Peyer's patch (tissue), 4 donors: ENCODE data around the gene ARMH3. TPM values are rescaled to one million over a fixed set of nuclear protein-coding genes. Genes with fewer than 3 reads are reported as not detected.

ENCODE experiments used
- DNase-seq, 3 donors: peaks; one replicate each; pipeline ENCODE4 v3.0.0-alpha.2; 2017 to 2019
- H3K27ac ChIP-seq, 4 donors: fragments of 200-600 bp; sonication (generic); one replicate each; pipeline ENCODE4 v1.5.1; 2016 to 2019
- H3K27me3 ChIP-seq, 2 donors: fragments of 200-600 bp; sonication (generic); one replicate each; pipeline ENCODE4 v1.5.1; 2019
- H3K36me3 ChIP-seq, 3 donors: fragments of 200-600 bp; sonication (generic); one replicate each; pipeline ENCODE4 v1.5.1; 2016 to 2019
- H3K4me1 ChIP-seq, 4 donors: fragments of 200-600 bp; sonication (generic); one replicate each; pipeline ENCODE4 v1.5.1; 2016 to 2019
- H3K4me3 ChIP-seq, 4 donors: fragments of 200-600 bp; sonication (generic); 1 replicate in 3 of 4; 2 replicates in 1 of 4; pipeline ENCODE4 v1.5.1; 2016 to 2019; ENCODE audit warnings: mild to moderate bottlenecking in 1 of 4
- H3K9me3 ChIP-seq, 4 donors: fragments of 200-600 bp; sonication (generic); one replicate each; pipeline ENCODE4 v1.5.1; 2016 to 2019; ENCODE audit warnings: mild to moderate bottlenecking in 1 of 4
- POLR2A ChIP-seq, 2 donors: fragments of 450-650 bp; IDR thresholded peaks; one replicate each; pipeline ENCODE4 v1.5.1; 2017; ENCODE audit warnings: antibody characterized with exemption in 2 of 2, mild to moderate bottlenecking in 2 of 2, moderate library complexity in 2 of 2
- total RNA-seq, 4 donors: library from RNA; depleted of rRNA; stranded (reverse); fragments of >200 nt; gene quantifications; one replicate each; pipeline ENCODE4 v1.1.0, GENCODE V29; 2016
- TF ChIP-seq, protein P1 (sequence below), 6 experiments: fragments of 450-650 bp in 4 of 6; fragments of 200-600 bp in 2 of 6; sonication (generic) in 1 of 6; IDR thresholded peaks; one replicate each; pipeline ENCODE4 v1.5.1; 2017 to 2019; ENCODE audit warnings: antibody characterized with exemption in 6 of 6, mild to moderate bottlenecking in 3 of 6, moderate library complexity in 1 of 6

The ARMH3 gene
- total RNA-seq, 4 donors from 2014 or later: 15.8 to 29.2 (median 23.0) TPM

DNA sequence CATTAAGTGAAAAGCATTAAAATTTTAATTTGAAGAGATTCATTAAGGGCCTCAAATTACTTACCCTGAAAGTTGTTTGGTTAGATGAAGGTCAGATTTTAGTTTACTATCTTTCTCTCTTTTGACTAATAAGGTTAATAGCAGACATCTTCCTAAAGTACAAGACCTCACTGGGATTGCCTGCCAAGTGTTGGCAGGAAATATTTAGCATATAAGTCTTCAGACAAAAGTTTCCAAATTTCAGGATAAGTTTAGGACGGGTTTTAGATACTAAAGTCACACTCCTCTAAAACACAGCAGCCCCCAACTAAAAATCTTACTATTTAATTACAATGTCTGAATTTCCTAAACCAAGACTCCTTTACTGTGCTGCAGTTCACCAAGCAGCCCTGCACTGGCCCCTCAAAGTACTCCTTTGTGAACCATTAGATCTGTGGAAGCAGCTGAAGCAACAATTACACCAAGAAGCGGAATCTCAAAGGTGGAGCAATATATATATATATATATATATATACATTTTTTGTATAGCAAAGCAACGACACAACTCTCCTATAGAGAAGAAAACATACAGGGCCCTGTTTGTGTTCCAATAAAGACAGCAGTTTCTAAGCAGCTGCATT lies 121.2 kb downstream of the ARMH3 start:
- peaks cover 0 to 12% (median 0%) of the 10 kb centered on the region in 3 donors for H3K36me3 ChIP-seq
- TF ChIP-seq, protein P1, sequence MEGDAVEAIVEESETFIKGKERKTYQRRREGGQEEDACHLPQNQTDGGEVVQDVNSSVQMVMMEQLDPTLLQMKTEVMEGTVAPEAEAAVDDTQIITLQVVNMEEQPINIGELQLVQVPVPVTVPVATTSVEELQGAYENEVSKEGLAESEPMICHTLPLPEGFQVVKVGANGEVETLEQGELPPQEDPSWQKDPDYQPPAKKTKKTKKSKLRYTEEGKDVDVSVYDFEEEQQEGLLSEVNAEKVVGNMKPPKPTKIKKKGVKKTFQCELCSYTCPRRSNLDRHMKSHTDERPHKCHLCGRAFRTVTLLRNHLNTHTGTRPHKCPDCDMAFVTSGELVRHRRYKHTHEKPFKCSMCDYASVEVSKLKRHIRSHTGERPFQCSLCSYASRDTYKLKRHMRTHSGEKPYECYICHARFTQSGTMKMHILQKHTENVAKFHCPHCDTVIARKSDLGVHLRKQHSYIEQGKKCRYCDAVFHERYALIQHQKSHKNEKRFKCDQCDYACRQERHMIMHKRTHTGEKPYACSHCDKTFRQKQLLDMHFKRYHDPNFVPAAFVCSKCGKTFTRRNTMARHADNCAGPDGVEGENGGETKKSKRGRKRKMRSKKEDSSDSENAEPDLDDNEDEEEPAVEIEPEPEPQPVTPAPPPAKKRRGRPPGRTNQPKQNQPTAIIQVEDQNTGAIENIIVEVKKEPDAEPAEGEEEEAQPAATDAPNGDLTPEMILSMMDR (IDR thresholded peaks at IDR 0.05): no peak
- TF ChIP-seq POLR2A (IDR thresholded peaks at IDR 0.05): no peak
- no peak for DNase-seq
- no peak overlapping the region for H3K4me3 ChIP-seq
- no peak overlapping the region for H3K27ac ChIP-seq
- H3K9me3 ChIP-seq: no peaks in the 10 kb centered on the region
- peaks cover 0 to 9% (median 0%) of the 10 kb centered on the region in 4 donors for H3K4me1 ChIP-seq
- no peaks in the 10 kb centered on the region for H3K27me3 ChIP-seq

DNA sequence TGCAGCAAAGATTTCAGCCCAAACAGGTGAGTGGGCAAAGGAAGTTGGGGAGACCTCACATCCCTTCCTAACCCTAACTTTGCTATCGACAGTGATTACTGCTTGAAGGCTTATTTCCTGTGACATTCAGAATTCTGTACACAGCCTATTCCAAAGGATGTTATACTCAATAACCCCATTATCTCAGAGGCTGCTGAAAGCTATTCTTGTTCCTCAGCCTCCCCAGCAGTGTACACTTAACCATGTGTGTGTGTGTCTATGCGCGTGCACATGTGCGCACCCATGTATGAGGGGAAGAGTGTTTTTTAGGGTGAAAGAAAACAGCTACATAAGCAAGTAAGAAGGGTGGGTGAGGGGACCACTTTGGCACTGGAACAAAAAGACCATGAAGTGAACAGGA lies 122.0 kb downstream of the ARMH3 start:
- peaks cover 0 to 9% (median 0%) of the 10 kb centered on the region in 4 donors for H3K4me1 ChIP-seq
- no peak for TF ChIP-seq POLR2A (IDR thresholded peaks at IDR 0.05)
- TF ChIP-seq, protein P1 (IDR thresholded peaks at IDR 0.05): no peak
- no peak for DNase-seq
- no peak overlapping the region for H3K4me3 ChIP-seq
- H3K27ac ChIP-seq: no peak overlapping the region
- H3K9me3 ChIP-seq: no peaks in the 10 kb centered on the region
- no peaks in the 10 kb centered on the region for H3K27me3 ChIP-seq
- H3K36me3 ChIP-seq: peaks cover 0 to 8% (median 0%) of the 10 kb centered on the region in 3 donors

GRCh38 chr10:101932183-101932582 lies 123.8 kb downstream of the ARMH3 start:
- Histone ChIP-seq H3K36me3 (peaks cover 0 to 17% (median 0%) of the 10 kb centered on the region in 3 donors), H3K4me3 (no peak overlapping the region), H3K27ac (no peak overlapping the region), H3K27me3 (no peaks in the 10 kb centered on the region), H3K4me1 (no peaks in the 10 kb centered on the region), H3K9me3 (no peaks in the 10 kb centered on the region)
- no peak for DNase-seq
- TF ChIP-seq, protein P1 (IDR thresholded peaks at IDR 0.05): no peak
- no peak for TF ChIP-seq POLR2A (IDR thresholded peaks at IDR 0.05)

DNA sequence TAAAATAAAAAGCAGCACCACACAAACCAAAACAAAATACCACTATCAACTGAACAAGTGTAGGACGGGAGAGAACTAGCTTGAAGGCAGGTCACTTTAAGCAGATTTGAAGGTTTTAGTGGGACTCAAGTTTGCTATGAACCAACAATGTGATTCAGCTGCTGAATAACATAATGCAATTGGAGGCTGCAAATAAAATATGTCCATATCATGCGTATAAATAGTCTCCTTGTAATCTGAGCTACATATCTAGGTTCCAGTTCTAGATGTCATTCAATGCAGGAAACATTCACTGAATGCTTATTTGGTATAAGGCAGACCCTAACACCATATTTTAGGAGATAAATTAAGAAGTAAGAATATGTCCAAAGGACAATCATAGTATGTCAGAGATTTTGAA lies 130.9 kb downstream of the ARMH3 start:
- no peak for DNase-seq
- TF ChIP-seq, protein P1 (IDR thresholded peaks at IDR 0.05): no peak
- no peak for TF ChIP-seq POLR2A (IDR thresholded peaks at IDR 0.05)
- Histone ChIP-seq H3K4me1 (no peaks in the 10 kb centered on the region), H3K4me3 (no peak overlapping the region), H3K27me3 (no peaks in the 10 kb centered on the region), H3K9me3 (no peaks in the 10 kb centered on the region), H3K36me3 (peaks cover 0 to 14% (median 0%) of the 10 kb centered on the region in 3 donors), H3K27ac (no peak overlapping the region)

DNA sequence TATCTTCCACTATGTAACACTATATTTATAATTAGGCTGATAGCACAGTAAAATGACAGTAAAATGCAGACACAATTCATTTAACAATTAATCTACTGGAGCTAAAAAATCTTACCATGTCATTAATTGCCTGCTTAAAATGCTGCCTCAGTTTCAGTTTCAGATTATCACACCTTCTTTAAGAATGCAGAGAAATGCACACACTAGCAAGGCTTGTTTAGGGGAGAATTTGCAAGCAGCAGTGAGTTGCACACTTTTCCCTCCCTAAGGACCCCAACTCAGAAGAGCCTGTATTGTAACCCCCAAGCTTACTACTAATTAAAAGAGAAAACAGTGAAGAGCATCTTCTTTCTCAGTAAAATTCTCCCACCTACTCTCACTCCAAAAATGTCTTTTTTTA lies 132.7 kb downstream of the ARMH3 start:
- TF ChIP-seq POLR2A (IDR thresholded peaks at IDR 0.05): no peak
- TF ChIP-seq, protein P1 (IDR thresholded peaks at IDR 0.05): no peak
- H3K36me3 ChIP-seq: peaks cover 0 to 9% (median 0%) of the 10 kb centered on the region in 3 donors
- no peak overlapping the region for H3K27ac ChIP-seq
- no peaks in the 10 kb centered on the region for H3K4me1 ChIP-seq
- no peak for DNase-seq
- no peaks in the 10 kb centered on the region for H3K9me3 ChIP-seq
- no peak overlapping the region for H3K4me3 ChIP-seq
- H3K27me3 ChIP-seq: no peaks in the 10 kb centered on the region
